Measurements from ENCODE around the gene KIAA1328.

- no peak for TF ChIP-seq CTCF (IDR thresholded peaks at IDR 0.05)
- no peak for TF ChIP-seq POLR2A (IDR thresholded peaks at IDR 0.05)
Measured at GRCh38 chr18:37055137-37055802, 226.3 kb downstream of the KIAA1328 start.

All from Peyer's patch (tissue), 4 donors.